ENCODE results near the gene DRP2.
"Not testable (repeated sequence)": the region's sequence is repeated elsewhere in the genome, so short reads cannot be mapped to it uniquely, and the experiment has no call there.

The DRP2 gene

DNA sequence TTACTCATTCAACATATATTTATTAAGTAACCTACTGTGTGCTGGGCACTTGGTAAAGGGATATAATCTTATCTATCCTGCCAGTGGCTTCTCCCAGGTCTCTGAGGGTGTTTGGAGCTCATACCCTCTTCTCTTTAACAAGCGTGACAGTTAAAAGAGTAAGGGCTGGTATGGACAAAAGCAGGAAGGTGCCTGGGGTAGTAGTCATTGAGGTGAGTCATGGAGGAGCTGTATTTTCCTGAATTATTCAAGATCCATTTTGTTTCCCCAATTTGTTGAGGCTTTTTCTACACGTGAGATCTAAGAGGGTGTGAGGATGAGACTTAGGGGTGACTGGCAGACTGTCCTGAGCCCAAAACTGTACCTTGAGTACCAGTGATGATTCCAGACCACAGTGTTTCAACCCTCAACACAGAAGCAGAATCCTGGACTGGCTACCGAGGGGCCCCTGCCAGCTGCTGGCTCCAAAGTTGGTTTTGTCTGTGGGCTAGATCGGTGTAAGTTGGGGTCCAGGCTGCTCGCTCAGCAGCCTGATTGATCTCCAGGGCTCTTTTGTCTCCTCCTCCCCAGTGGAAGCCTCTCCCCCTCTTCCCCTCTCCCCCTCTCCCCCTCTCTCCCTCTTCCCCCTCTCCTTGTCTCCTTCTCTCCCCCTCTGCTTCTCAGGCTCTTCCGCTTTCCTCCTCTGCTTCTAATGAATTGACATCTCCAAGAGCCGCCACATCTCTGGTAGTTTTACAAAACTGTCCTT is at the start of gene DRP2:
TSS of gene DRP2 (plus strand) at position 671 of the 748 bp plus-strand sequence. CDS start 11,862 bp downstream, outside the sequence.
- DNase-seq (ENCODE audit: low read depth): no peak

GRCh38 chrX:101171883-101172400 is 47.6 kb upstream of the DRP2 start:
- no peak for DNase-seq (ENCODE audit: low read depth)

- DNase-seq (ENCODE audit: low read depth): no peak
Observed at GRCh38 chrX:101176439-101176838, 43.1 kb upstream of the DRP2 start.

DNA sequence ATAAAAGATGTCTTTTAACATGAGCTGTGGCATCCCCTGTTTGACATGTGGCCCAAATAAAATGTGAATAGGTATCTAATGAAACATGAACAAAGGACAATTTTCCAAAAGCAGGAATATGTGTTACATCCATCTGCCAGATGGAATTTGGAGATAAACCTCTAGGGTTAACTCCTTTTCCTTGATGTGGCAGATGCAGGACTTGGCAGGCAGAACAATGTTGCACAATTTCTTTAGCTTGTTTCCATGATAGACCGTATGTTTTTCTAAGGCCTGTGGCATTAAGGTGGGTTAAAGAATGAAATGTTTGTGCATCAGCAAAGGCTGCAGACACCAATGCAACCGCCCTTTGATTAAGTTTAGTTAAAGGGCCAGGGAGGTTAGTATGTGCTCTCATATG is 34.7 kb upstream of the DRP2 start:
- DNase-seq (ENCODE audit: low read depth): not testable (repeated sequence)

DNA sequence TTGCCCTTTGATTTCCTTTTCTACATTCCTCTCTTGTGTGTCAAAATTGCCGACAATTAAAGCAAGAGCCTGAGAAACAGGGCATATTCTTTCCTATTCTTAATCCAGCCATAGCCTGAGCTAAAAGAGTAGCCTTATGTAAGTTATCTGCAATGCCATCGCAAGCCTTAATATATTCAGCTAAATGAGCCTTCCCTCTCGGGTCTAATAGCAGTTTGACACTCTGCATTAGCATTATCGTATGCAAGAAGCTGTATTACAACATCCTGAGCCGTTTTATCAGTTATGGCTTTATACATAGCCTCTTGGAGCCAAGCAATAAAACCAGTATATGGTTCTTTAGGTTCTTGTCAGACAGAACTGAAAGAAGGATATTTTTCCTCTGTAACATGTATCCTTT is 31.6 kb upstream of the DRP2 start:
- DNase-seq (ENCODE audit: low read depth): not testable (repeated sequence)

GRCh38 chrX:101190736-101191135 is 28.9 kb upstream of the DRP2 start:
- no peak for DNase-seq (ENCODE audit: low read depth)

DNA sequence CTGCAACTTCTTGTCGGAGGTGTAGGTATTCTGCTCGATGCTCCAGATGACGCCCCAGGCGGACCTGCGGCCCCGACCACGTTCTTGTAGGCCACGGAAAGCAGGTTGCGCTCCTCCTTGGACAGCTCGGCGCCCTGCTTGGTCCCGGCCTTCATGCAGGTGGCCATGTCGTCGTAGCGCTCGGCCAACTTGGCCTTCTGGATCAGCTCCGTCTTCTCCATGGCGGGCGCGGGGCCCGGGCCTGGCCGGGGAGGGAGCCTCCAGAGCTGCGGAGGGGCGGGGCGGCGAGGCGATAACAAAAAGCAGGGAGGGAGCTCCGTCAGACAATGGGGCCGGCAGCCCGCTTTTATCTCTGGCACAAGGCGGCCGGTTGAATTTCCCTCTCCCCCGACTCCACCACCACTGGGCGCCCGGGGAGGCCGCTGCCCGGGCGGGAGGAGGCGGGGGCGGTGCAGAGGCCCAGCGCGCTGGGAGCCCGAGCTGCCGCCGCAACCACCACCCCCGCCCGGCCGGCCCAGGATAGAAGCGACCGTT is 28.3 kb upstream of the DRP2 start:
- no peak for DNase-seq (ENCODE audit: low read depth)

DNA sequence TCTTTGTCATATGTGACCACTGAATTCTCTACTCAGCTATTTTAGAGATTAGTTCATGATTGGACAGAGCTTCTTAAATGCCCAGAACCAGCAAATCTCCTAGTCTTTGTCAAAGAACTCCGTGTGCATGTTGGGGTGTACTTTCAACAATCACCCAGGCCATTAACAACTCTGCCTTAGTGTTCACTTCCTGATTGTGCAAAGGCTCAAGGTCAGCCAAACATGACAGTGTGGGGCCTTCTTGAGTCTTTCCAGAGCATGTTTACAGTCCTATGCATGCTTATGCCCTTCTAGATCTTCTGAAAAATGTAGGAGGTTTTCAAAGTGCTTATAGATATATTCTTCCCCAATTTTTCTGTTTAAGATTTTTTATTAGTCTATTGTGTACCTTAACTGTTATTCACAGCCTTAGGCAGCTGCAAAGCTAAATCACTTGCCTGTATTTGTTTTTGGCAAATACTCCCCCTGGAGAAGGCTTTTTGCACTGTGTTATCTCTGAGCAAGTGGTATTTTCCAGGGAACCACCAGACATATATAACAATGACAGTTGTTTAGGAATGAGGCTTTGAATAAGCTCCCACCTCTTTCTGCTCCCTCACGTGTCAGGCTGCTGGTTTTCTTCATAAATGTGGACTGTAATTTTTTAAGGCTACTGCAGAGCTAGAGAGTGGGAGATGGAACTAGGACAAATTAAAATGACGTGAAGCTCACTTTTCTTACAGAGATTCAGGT is 24.0 kb upstream of the DRP2 start:
- no peak for DNase-seq (ENCODE audit: low read depth)

DNA sequence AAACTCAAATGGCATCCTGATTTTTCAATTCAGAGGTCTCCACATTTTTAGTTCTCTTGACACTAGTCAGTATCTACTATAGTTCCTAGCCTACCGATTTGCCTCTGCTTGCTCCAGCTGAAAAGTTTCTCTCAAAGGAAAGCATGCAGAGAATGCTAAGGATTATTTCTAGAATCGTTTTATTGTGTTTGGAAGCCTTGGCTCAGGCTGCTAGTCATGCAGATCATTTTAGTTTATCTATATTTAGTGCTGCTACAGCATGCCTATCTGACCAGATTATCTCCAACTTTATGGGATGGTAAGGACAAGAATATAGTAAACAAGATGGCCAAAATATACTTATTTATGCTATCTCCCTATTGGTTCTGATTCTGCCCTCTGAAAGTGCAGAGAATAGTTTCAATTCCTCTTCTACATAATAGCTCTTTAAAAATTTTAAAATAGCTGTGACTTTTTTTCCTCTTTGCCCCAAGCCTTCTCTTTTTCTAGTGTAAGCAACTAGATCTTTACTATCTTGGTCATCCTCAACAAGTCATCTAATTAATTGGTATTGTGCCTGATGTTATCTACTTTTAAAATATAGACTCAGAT is 15.7 kb upstream of the DRP2 start:
- DNase-seq (ENCODE audit: low read depth): no peak

GRCh38 chrX:101206471-101206870 is 13.1 kb upstream of the DRP2 start:
- DNase-seq (ENCODE audit: low read depth): peak; percentile 17

- DNase-seq (ENCODE audit: low read depth): no peak
Observed at GRCh38 chrX:101208152-101208905, 11.3 kb upstream of the DRP2 start.

- DNase-seq (ENCODE audit: low read depth): no peak
Observed at GRCh38 chrX:101210630-101211029, 9.0 kb upstream of the DRP2 start.

DNA sequence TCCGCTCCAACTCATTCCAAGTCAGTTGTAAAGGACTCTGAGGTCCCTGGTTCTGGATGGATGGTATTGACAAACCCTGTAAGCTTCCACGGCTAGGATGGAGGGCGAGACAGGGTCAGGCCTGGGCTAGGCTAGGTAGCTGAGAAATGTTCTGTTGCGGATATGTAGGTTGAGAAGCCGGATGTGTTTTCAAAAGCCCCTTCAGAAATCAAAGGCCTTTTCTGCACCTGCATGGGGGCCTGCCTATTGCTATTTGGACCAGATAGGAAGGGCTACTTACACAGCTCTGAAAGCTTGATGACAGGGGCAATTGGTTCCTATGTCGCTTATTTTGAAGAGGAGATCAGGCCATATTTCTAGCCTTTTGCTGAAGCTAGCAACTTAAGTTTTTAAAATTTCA is 1.9 kb upstream of the DRP2 start:
- DNase-seq (ENCODE audit: low read depth): no peak

GRCh38 chrX:101219864-101220346 is 319 bp downstream of the DRP2 start:
- no peak for DNase-seq (ENCODE audit: low read depth)

DNA sequence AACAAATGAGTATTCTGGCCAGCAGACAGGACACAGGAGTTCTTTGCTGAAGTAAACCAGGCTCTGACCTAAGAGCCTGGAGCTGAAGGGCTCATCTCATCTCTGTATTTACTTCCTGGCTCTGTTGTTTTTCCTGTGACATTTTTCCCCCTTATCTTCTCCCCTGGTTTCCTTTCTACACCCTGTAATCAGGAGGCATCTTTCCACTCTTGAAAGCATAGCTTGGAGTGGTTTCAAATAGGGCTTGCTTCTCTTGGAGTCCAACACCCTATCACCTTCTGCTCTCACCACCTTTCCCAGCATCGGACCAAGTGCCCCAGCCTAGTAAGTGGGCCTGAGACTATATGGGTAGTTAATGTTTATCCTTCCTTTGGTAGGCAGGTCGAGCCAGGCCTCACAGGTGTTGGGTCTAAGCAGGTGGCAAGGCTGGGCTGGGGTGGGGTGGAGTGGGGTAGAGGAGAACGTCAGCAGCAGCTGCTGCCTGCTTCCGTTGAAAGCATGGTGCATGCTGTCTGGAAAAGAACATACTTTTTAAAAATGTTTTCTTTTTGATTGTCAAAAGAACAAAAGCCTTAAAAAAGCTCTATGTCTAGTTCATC is 1.2 kb downstream of the DRP2 start:
- DNase-seq (ENCODE audit: low read depth): no peak

DNA sequence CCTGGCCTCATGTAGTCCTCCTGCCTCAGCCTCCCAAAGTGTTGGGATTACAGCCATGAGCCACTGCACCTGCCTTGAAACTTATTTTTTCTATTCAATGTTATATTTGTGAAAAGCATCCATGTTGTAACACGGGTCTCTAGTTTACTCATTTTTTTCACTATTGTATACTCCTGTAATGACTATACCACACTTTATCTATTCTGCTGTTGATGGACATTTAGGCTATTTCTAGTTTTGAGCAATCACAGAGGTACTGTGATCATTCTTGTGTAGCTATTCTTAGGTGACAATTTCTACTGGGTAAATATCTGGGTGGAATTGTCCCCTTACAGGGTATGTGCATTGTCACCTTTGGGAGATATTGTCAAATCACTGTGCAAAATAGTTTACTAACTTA is 3.6 kb downstream of the DRP2 start:
- no peak for DNase-seq (ENCODE audit: low read depth)

DNA sequence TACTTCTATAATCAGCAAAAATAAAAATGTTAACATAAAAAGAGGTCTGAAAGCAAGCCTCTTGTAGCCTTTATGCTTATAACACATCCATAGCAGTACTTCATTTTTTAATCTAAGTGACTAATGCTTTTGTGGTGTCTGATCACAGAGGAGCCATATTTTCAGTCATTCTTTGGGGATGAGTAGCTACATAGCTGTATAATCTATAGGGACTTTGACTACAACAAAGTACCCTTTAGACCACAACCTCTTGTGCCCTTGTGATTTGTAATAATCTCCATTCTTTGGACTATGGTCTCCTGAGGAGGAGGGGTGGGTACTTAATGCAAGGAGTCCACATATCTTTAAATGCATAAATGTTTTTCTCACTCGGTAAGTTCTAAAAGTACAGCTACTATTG is 9.6 kb downstream of the DRP2 start:
- DNase-seq (ENCODE audit: low read depth): no peak

DNA sequence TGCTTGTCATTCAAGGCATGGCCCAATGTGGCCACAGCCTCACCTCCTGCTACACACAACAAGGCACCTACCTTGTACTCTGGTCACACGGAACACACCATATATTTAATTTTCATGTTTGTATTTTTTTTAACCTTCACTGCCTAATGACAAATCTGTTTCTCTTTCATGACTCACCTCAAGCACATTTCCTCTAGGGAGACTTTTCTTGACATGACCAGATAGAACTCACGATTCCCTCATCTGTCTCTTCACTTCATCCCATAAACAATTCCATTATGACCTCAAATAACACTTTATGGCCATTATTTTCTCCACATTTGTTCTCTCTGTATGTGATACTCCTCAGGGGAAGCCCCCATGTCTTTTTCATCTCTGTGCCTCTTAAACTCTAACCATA is 11.1 kb downstream of the DRP2 start:
- DNase-seq (ENCODE audit: low read depth): no peak

DNA sequence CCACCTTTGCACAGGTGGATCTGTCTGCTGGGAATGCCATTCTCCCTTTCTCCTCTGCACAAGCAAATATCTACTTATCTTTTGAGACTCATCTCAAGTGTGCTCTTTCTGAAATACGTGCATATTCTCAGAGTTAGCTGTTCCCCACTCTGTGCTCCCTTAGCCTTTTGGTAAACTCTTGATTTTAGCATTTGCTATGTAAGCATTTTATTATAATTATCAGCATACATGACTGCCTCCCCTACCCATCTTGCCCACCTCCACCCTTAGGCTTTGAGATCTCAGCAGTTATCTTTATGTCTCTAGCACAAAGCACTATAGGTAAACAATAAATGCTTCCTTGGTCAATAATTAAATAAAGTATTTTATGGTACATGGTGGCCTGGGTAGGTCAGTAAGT is 11.5 kb downstream of the DRP2 start:
- DNase-seq (ENCODE audit: low read depth): no peak

- no peak for DNase-seq (ENCODE audit: low read depth)
Observed at GRCh38 chrX:101232316-101232715, 12.7 kb downstream of the DRP2 start.

- DNase-seq (ENCODE audit: low read depth): no peak
Observed at GRCh38 chrX:101237041-101237440, 17.5 kb downstream of the DRP2 start.
